HCT116 (cell line): ENCODE data around the gene SEPTIN2. TPM values are rescaled to one million over a fixed set of nuclear protein-coding genes. Genes with fewer than 3 reads are reported as not detected.

Source experiments
- ATAC-seq: fragments of 200-7000 bp; cut with Tn5 transposase; 2 replicates; pipeline ENCODE4 v1.9.1; 2020; ENCODE audit warnings: mild to moderate bottlenecking, moderate library complexity
- BruUV-seq: library from RNA; stranded (reverse); fragments of 400-500 nt; replicated peaks from 2 replicates; lab custom pipeline; 2021; lab: Mats Ljungman, UMichigan
- CTCF ChIA-PET: fragments of 300-600 bp; sonication (Branson Sonifier 250); formaldehyde crosslinking; loops from one replicate; lab custom pipeline; 2021; ENCODE audit warnings: antibody characterized with exemption; lab: Charles Lee
- POLR2A ChIA-PET: fragments of 300-600, 350-600 bp; sonication (Branson Sonifier 250); formaldehyde crosslinking; loops from one replicate; lab custom pipeline; 2021; ENCODE audit warnings: antibody characterized with exemption; lab: Charles Lee
- RAD21 ChIA-PET, 2 experiments: fragments of 300-600 bp; sonication (Branson Sonifier 250); formaldehyde crosslinking; loops; one replicate each; lab custom pipeline; 2023; ENCODE audit warnings: low total read pairs in 2 of 2; ENCODE audit not compliant: uncharacterized antibody in 2 of 2, unreplicated experiment in 2 of 2, low non-redundant PET in 1 of 2; lab: Charles Lee
- DNase-seq: peaks from one replicate; pipeline ENCODE4 v3.0.0-alpha.2; 2010; ENCODE audit warnings: low read depth, low spot score
- H2AFZ ChIP-seq: fragments of 200-600 bp; shearing (Covaris generic), sonication (generic); 2 replicates; pipeline ENCODE4 v1.6.1; 2017; ENCODE audit warnings: low read depth, mixed run types, mixed read lengths, antibody characterized with exemption, low read length; ENCODE audit not compliant: poor library complexity, severe bottlenecking
- H3K27ac ChIP-seq: 2 replicates; pipeline ENCODE4 v1.5.1; 2012; ENCODE audit warnings: low read depth, low read length
- H3K27me3 ChIP-seq: fragments of 200-600 bp; sonication (generic); 2 replicates; pipeline ENCODE4 v1.6.1; 2016; ENCODE audit warnings: mixed run types, low read length, mixed read lengths; ENCODE audit not compliant: insufficient read depth
- H3K36me3 ChIP-seq, 2 experiments: fragments of 200-500 bp in 1 of 2; fragments of 200-600 bp in 1 of 2; sonication (Bioruptor generic) in 1 of 2; sonication (generic) in 1 of 2; 2 replicates each; pipeline versions ENCODE4 v1.5.1 to v1.6.1; 2014 to 2016; ENCODE audit warnings: low read length in 2 of 2, inconsistent platforms in 1 of 2, mixed read lengths in 1 of 2, mixed run types in 1 of 2; ENCODE audit not compliant: insufficient read depth in 2 of 2, control insufficient read depth in 1 of 2
- H3K4me1 ChIP-seq, 2 experiments: fragments of 200-600 bp in 1 of 2; sonication (generic) in 1 of 2; 2 replicates each; pipeline versions ENCODE4 v1.5.1 to v1.6.1; 2012 to 2017; ENCODE audit warnings: low read length in 2 of 2, inconsistent platforms in 1 of 2, mild to moderate bottlenecking in 1 of 2, mixed read lengths in 1 of 2, mixed run types in 1 of 2, moderate library complexity in 1 of 2; ENCODE audit not compliant: insufficient read depth in 2 of 2, control insufficient read depth in 1 of 2
- H3K4me2 ChIP-seq: fragments of 200-600 bp; sonication (generic); 2 replicates; pipeline ENCODE4 v1.6.1; 2017; ENCODE audit warnings: mixed run types, low read length, mixed read lengths
- H3K4me3 ChIP-seq, 2 experiments: fragments of 200-600 bp in 1 of 2; sonication (generic) in 1 of 2; replicated peaks in 1 of 2; 2 replicates each; pipeline ENCODE4 v1.5.1; 2011 to 2016; ENCODE audit warnings: low read length in 2 of 2, control low read depth in 1 of 2, low read depth in 1 of 2, mild to moderate bottlenecking in 1 of 2, mixed read lengths in 1 of 2, mixed run types in 1 of 2
- H3K79me2 ChIP-seq: fragments of 200-600 bp; sonication (generic); 2 replicates; pipeline ENCODE4 v1.6.1; 2017; ENCODE audit warnings: mild to moderate bottlenecking, mixed run types, low read length, moderate library complexity, mixed read lengths; ENCODE audit not compliant: insufficient read depth
- H3K9ac ChIP-seq: fragments of 200-600 bp; sonication (generic); 2 replicates; pipeline ENCODE4 v1.6.1; 2016; ENCODE audit warnings: low read length, mixed read lengths
- H3K9me2 ChIP-seq: fragments of 200-600 bp; sonication (generic), shearing (Covaris generic); 2 replicates; pipeline ENCODE4 v1.6.1; 2017; ENCODE audit warnings: mixed run types, mild to moderate bottlenecking, moderate library complexity; ENCODE audit not compliant: insufficient read depth
- H3K9me3 ChIP-seq, 2 experiments: fragments of 200-500 bp in 1 of 2; fragments of 200-600 bp in 1 of 2; sonication (Bioruptor generic) in 1 of 2; sonication (generic) in 1 of 2; 2 replicates each; pipeline ENCODE4 v1.6.1; 2014 to 2017; ENCODE audit warnings: low read length in 2 of 2, mixed read lengths in 2 of 2, inconsistent platforms in 1 of 2, low read depth in 1 of 2, mild to moderate bottlenecking in 1 of 2, mixed run types in 1 of 2, moderate library complexity in 1 of 2; ENCODE audit not compliant: control insufficient read depth in 1 of 2, insufficient read depth in 1 of 2
- H4K20me1 ChIP-seq: fragments of 200-600 bp; sonication (generic), shearing (Covaris generic); 2 replicates; pipeline ENCODE4 v1.6.1; 2017; ENCODE audit warnings: mixed run types, mild to moderate bottlenecking, moderate library complexity; ENCODE audit not compliant: insufficient read depth
- ATF3 ChIP-seq: IDR thresholded peaks from 2 replicates; pipeline ENCODE4 v1.6.1; 2012
- CBX3 ChIP-seq: IDR thresholded peaks from 2 replicates; pipeline ENCODE4 v1.6.1; 2012; ENCODE audit warnings: low read depth
- EGR1 ChIP-seq: IDR thresholded peaks from 2 replicates; pipeline ENCODE4 v1.6.1; 2012; ENCODE audit warnings: low read depth
- EZH2 ChIP-seq: fragments of 200-600 bp; sonication (generic); IDR thresholded peaks from 2 replicates; pipeline ENCODE4 v1.6.1; 2017; ENCODE audit warnings: antibody characterized with exemption, mixed run types
- EZH2phosphoT487 ChIP-seq: fragments of 200-600 bp; IDR thresholded peaks from 2 replicates; pipeline ENCODE4 v1.6.1; 2018; ENCODE audit warnings: antibody characterized with exemption, borderline replicate concordance
- FOSL1 ChIP-seq: IDR thresholded peaks from 2 replicates; pipeline ENCODE4 v1.6.1; 2012; ENCODE audit warnings: low read depth
- JUND ChIP-seq: IDR thresholded peaks from 2 replicates; pipeline ENCODE4 v1.6.1; 2012
- MAX ChIP-seq: IDR thresholded peaks from 2 replicates; pipeline ENCODE4 v1.6.1; 2012
- POLR2AphosphoS5 ChIP-seq: IDR thresholded peaks from 2 replicates; pipeline ENCODE4 v1.6.1; 2011; ENCODE audit warnings: mild to moderate bottlenecking, low read depth, low read length, moderate library complexity
- RAD21 ChIP-seq: IDR thresholded peaks from 2 replicates; pipeline ENCODE4 v1.6.1; 2012; ENCODE audit warnings: low read depth, mild to moderate bottlenecking
- SIN3A ChIP-seq: IDR thresholded peaks from 2 replicates; pipeline ENCODE4 v1.6.1; 2012; ENCODE audit warnings: low read depth
- SP1 ChIP-seq: IDR thresholded peaks from 2 replicates; pipeline ENCODE4 v1.6.1; 2012; ENCODE audit warnings: low read depth
- SRF ChIP-seq: IDR thresholded peaks from 2 replicates; pipeline ENCODE4 v1.6.1; 2012; ENCODE audit warnings: low read depth
- ZFX ChIP-seq: fragments of 450-650 bp; IDR thresholded peaks from 2 replicates; pipeline ENCODE4 v1.6.1; 2017
- intact Hi-C: fragments of 100-400 bp; cut with micrococcal nuclease; formaldehyde crosslinking; loops from 2 replicates; pipeline ENCODE4 v1.10.0; 2022
- total RNA-seq: library from RNA; stranded (reverse); gene quantifications from one replicate; pipeline ENCODE4 v1.2.1, GENCODE V29; 2021; ENCODE audit not compliant: unreplicated experiment
- TF ChIP-seq, protein P1 (sequence below), 3 experiments: fragments of 200-600 bp in 1 of 3; sonication (generic) in 1 of 3; IDR thresholded peaks in 2 of 3; conservative IDR thresholded peaks in 1 of 3; 2 replicates each; pipeline ENCODE4 v1.5.1; 2012 to 2017; ENCODE audit warnings: low read depth in 2 of 3, low read length in 2 of 3, antibody characterized with exemption in 1 of 3, borderline replicate concordance in 1 of 3, control low read depth in 1 of 3, mild to moderate bottlenecking in 1 of 3, mixed read lengths in 1 of 3, mixed run types in 1 of 3, moderate library complexity in 1 of 3; ENCODE audit not compliant: insufficient read depth in 1 of 3
- TF ChIP-seq, protein P2 (sequence below): IDR thresholded peaks from 2 replicates; pipeline ENCODE4 v1.6.1; 2012; ENCODE audit warnings: low read depth

SEPTIN2 gene
- total RNA-seq, 1 experiment from 2014 or later, result 317 TPM

GRCh38 chr2:241363426-241363825, 47.7 kb downstream of the SEPTIN2 start:
- Histone ChIP-seq H3K79me2 (peaks cover 89% of the 10 kb centered on the region), H3K36me3 (0 out of 4 replicates have a peak, but pooled peaks cover 0 to 3% of the 10 kb centered on the region in 2 experiments), H3K27me3 (no peaks in the 10 kb centered on the region), H3K9ac (no peak overlapping the region), H3K9me3 (no peaks in the 10 kb centered on the region), H3K4me3 (no peak overlapping the region), H3K4me2 (no peak overlapping the region), H3K9me2 (no peaks in the 10 kb centered on the region), H2AFZ (no peak overlapping the region), H3K4me1 (no peaks in the 10 kb centered on the region), H4K20me1 (peaks cover 8% of the 10 kb centered on the region; the same call in 1 of the 2 replicates), H3K27ac (no peak overlapping the region)
- POLR2A ChIA-PET, result no interaction called here
- CTCF ChIA-PET, result no interaction called here
- DNase-seq (no peak), ATAC-seq (no peak)
- no peak for TF ChIP-seq JUND
- TF ChIP-seq SIN3A, result no peak
- no peak for TF ChIP-seq MAX
- TF ChIP-seq, protein P1, sequence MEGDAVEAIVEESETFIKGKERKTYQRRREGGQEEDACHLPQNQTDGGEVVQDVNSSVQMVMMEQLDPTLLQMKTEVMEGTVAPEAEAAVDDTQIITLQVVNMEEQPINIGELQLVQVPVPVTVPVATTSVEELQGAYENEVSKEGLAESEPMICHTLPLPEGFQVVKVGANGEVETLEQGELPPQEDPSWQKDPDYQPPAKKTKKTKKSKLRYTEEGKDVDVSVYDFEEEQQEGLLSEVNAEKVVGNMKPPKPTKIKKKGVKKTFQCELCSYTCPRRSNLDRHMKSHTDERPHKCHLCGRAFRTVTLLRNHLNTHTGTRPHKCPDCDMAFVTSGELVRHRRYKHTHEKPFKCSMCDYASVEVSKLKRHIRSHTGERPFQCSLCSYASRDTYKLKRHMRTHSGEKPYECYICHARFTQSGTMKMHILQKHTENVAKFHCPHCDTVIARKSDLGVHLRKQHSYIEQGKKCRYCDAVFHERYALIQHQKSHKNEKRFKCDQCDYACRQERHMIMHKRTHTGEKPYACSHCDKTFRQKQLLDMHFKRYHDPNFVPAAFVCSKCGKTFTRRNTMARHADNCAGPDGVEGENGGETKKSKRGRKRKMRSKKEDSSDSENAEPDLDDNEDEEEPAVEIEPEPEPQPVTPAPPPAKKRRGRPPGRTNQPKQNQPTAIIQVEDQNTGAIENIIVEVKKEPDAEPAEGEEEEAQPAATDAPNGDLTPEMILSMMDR (IDR thresholded peaks at IDR 0.05 in 2 of 3, conservative IDR thresholded peaks at IDR 0.05 in 1 of 3; ENCODE audit: borderline replicate concordance in 1 of 3, insufficient read depth in 1 of 3, low read depth in 2 of 3, low read length in 2 of 3), result no peak
- no peak for TF ChIP-seq SRF
- TF ChIP-seq, protein P2, sequence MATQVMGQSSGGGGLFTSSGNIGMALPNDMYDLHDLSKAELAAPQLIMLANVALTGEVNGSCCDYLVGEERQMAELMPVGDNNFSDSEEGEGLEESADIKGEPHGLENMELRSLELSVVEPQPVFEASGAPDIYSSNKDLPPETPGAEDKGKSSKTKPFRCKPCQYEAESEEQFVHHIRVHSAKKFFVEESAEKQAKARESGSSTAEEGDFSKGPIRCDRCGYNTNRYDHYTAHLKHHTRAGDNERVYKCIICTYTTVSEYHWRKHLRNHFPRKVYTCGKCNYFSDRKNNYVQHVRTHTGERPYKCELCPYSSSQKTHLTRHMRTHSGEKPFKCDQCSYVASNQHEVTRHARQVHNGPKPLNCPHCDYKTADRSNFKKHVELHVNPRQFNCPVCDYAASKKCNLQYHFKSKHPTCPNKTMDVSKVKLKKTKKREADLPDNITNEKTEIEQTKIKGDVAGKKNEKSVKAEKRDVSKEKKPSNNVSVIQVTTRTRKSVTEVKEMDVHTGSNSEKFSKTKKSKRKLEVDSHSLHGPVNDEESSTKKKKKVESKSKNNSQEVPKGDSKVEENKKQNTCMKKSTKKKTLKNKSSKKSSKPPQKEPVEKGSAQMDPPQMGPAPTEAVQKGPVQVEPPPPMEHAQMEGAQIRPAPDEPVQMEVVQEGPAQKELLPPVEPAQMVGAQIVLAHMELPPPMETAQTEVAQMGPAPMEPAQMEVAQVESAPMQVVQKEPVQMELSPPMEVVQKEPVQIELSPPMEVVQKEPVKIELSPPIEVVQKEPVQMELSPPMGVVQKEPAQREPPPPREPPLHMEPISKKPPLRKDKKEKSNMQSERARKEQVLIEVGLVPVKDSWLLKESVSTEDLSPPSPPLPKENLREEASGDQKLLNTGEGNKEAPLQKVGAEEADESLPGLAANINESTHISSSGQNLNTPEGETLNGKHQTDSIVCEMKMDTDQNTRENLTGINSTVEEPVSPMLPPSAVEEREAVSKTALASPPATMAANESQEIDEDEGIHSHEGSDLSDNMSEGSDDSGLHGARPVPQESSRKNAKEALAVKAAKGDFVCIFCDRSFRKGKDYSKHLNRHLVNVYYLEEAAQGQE, result no peak
- no peak for TF ChIP-seq CBX3
- no peak for TF ChIP-seq POLR2AphosphoS5
- no peak for TF ChIP-seq EZH2
- TF ChIP-seq SP1, result no peak
- TF ChIP-seq RAD21, result no peak
- no peak for TF ChIP-seq EZH2phosphoT487
- no peak for TF ChIP-seq FOSL1
- TF ChIP-seq EGR1, result no peak
- TF ChIP-seq ATF3, result no peak
- no peak for TF ChIP-seq ZFX
- BruUV-seq, result no TSS peak
- intact Hi-C loops, result no loop called here
- RAD21 ChIA-PET, result no interaction called here
